ENCODE data around the gene CENPL. TPM values are rescaled to one million over a fixed set of nuclear protein-coding genes. Genes with fewer than 3 reads are reported as not detected.
"Not testable (repeated sequence)": the region's sequence is repeated elsewhere in the genome, so short reads cannot be mapped to it uniquely, and the experiment has no call there.

CENPL gene
- total RNA-seq, 1 donor: 27.5 TPM

DNA sequence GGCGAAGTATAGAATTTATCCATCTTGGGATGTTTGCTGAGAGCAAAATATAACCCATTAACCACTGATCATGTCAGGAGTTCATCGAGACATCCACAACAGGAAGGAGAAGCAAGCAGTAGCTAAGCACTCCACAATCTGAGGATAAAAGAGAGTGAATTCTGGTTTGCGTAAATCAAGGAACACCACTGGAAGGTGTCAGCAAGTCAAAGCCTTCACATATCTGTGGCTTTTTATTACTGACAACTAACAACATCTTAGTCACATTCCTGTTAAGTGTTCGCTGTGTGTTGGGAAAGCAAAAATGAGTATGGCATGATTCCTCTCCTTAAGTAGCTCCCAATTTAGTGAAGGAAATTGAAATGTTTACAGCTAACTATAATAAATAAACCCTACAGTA is 44.7 kb downstream of the CENPL start:
- no peak overlapping the region for H3K4me3 ChIP-seq (ENCODE audit: low read depth, low read length)
- DNase-seq (ENCODE audit: low read depth): no peak
- TF ChIP-seq, protein P1, sequence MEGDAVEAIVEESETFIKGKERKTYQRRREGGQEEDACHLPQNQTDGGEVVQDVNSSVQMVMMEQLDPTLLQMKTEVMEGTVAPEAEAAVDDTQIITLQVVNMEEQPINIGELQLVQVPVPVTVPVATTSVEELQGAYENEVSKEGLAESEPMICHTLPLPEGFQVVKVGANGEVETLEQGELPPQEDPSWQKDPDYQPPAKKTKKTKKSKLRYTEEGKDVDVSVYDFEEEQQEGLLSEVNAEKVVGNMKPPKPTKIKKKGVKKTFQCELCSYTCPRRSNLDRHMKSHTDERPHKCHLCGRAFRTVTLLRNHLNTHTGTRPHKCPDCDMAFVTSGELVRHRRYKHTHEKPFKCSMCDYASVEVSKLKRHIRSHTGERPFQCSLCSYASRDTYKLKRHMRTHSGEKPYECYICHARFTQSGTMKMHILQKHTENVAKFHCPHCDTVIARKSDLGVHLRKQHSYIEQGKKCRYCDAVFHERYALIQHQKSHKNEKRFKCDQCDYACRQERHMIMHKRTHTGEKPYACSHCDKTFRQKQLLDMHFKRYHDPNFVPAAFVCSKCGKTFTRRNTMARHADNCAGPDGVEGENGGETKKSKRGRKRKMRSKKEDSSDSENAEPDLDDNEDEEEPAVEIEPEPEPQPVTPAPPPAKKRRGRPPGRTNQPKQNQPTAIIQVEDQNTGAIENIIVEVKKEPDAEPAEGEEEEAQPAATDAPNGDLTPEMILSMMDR (IDR thresholded peaks at IDR 0.05; ENCODE audit: insufficient read depth, low read length): no peak

GRCh38 chr1:173775578-173776226 is 49.0 kb downstream of the CENPL start:
- no peak for DNase-seq (ENCODE audit: low read depth)
- H3K4me3 ChIP-seq (ENCODE audit: low read depth, low read length): no peak overlapping the region
- TF ChIP-seq, protein P1 (IDR thresholded peaks at IDR 0.05; ENCODE audit: insufficient read depth, low read length): no peak

- no peak overlapping the region for H3K4me3 ChIP-seq (ENCODE audit: low read depth, low read length)
- no peak for DNase-seq (ENCODE audit: low read depth)
- TF ChIP-seq, protein P1 (IDR thresholded peaks at IDR 0.05; ENCODE audit: insufficient read depth, low read length): no peak
These were observed 53.1 kb downstream of the CENPL start for GRCh38 chr1:173771560-173771959.

DNA sequence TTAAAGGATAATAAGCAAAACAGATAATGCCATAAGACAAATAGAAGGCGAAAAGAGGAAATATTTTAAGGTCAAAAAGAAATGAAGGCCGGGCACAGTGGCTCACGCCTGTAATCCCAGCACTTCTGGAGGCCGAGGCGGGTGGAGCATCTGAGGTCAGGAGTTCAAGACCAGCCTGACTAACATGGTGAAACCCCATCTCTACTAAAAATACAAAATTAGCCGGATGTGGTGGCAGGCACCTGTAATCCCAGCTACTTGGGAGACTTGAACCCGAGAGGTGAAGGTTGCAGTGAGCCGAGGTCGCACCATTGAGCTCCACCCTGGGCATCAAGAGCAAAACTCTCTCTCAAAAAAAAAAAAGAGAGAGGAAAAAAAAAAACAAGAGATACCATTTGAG is 54.4 kb downstream of the CENPL start:
- not testable (repeated sequence) for DNase-seq (ENCODE audit: low read depth); H3K4me3 ChIP-seq (ENCODE audit: low read depth, low read length)

DNA sequence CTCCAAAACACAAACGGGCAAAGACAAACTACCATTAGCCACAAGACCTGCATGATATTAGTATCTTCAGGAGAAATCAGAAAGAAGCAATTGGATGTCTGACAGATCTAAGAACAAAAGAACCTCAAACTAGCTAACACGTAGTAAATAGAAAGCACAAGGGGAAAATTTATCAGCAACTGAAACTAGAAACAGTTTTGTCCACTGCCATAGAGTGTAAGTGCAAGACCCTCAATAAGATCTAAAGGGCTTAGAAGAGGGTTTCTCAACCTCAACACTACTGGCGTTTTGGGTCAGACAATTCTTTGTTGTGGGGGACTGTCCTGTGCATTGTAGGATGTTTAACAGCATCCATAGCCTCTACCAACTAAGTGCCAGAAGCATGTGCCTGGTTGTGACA is 55.9 kb downstream of the CENPL start:
- no peak overlapping the region for H3K4me3 ChIP-seq (ENCODE audit: low read depth, low read length)
- no peak for DNase-seq (ENCODE audit: low read depth)
- TF ChIP-seq, protein P1 (IDR thresholded peaks at IDR 0.05; ENCODE audit: insufficient read depth, low read length): no peak

GRCh38 chr1:173768206-173768605 is 56.5 kb downstream of the CENPL start:
- TF ChIP-seq, protein P1 (IDR thresholded peaks at IDR 0.05; ENCODE audit: insufficient read depth, low read length): no peak
- H3K4me3 ChIP-seq (ENCODE audit: low read depth, low read length): no peak overlapping the region
- no peak for DNase-seq (ENCODE audit: low read depth)

- not testable (repeated sequence) for H3K4me3 ChIP-seq (ENCODE audit: low read depth, low read length); DNase-seq (ENCODE audit: low read depth)
These were observed 60.4 kb downstream of the CENPL start for GRCh38 chr1:173764331-173764730.

GRCh38 chr1:173758980-173759379 is 65.7 kb downstream of the CENPL start:
- DNase-seq (ENCODE audit: low read depth): no peak
- TF ChIP-seq, protein P1 (IDR thresholded peaks at IDR 0.05; ENCODE audit: insufficient read depth, low read length): no peak
- no peak overlapping the region for H3K4me3 ChIP-seq (ENCODE audit: low read depth, low read length)
